Keratinocyte (primary cell): ENCODE measurements around the gene PIK3IP1. TPM values are rescaled to one million over a fixed set of nuclear protein-coding genes. Genes with fewer than 3 reads are reported as not detected.

ENCODE experiments used
- DNase-seq: peaks from one replicate; pipeline ENCODE4 v3.0.0-alpha.2; 2011; ENCODE audit warnings: low read depth, missing footprints, low spot score
- FAIRE-seq: peaks from 2 replicates; lab custom pipeline; 2011; peaks lifted over from hg19 to GRCh38; lab: Jason Lieb, UNC
- H2AFZ ChIP-seq: 2 replicates; pipeline ENCODE4 v1.6.0; 2012; ENCODE audit warnings: low read length, control low read depth, inconsistent platforms; ENCODE audit not compliant: control insufficient read depth
- H3K27ac ChIP-seq: 2 replicates; pipeline ENCODE4 v1.5.1; 2011; ENCODE audit warnings: low read length; ENCODE audit not compliant: control insufficient read depth, insufficient read depth
- H3K27me3 ChIP-seq: 3 replicates; pipeline ENCODE4 v1.6.0; 2011; ENCODE audit warnings: low read length; ENCODE audit not compliant: control insufficient read depth, insufficient read depth; ENCODE audit errors: extremely low read depth
- H3K36me3 ChIP-seq, 2 experiments: 2 replicates in 1 of 2; 3 replicates in 1 of 2; pipeline ENCODE4 v1.5.1; 2011; ENCODE audit warnings: low read length in 2 of 2, mild to moderate bottlenecking in 1 of 2; ENCODE audit not compliant: control insufficient read depth in 2 of 2, insufficient read depth in 2 of 2; ENCODE audit errors: extremely low read depth in 1 of 2
- H3K4me1 ChIP-seq: 3 replicates; pipeline ENCODE4 v1.5.1; 2011; ENCODE audit warnings: low read length; ENCODE audit not compliant: control insufficient read depth, insufficient read depth; ENCODE audit errors: extremely low read depth
- H3K4me2 ChIP-seq: 3 replicates; pipeline ENCODE4 v1.6.0; 2011; ENCODE audit warnings: low read depth, low read length; ENCODE audit not compliant: control insufficient read depth, insufficient read depth; ENCODE audit errors: extremely low read depth
- H3K4me3 ChIP-seq, 3 experiments: fragments of 200-600 bp in 1 of 3; sonication (generic) in 1 of 3; 2 replicates in 2 of 3; 3 replicates in 1 of 3; pipeline ENCODE4 v1.5.1; 2011 to 2016; ENCODE audit warnings: low read length in 3 of 3, mild to moderate bottlenecking in 3 of 3, control low read depth in 2 of 3, inconsistent platforms in 1 of 3, low read depth in 1 of 3, mixed read lengths in 1 of 3, mixed run types in 1 of 3, moderate library complexity in 1 of 3; ENCODE audit not compliant: control insufficient read depth in 2 of 3, insufficient read depth in 2 of 3; ENCODE audit errors: extremely low read depth in 1 of 3
- H3K79me2 ChIP-seq: 2 replicates; pipeline ENCODE4 v1.6.0; 2012; ENCODE audit warnings: low read length; ENCODE audit not compliant: control insufficient read depth, insufficient read depth
- H3K9ac ChIP-seq: 3 replicates; pipeline ENCODE4 v1.6.0; 2011; ENCODE audit warnings: low read length; ENCODE audit not compliant: control insufficient read depth, insufficient read depth; ENCODE audit errors: extremely low read depth
- H3K9me1 ChIP-seq: 3 replicates; pipeline ENCODE4 v1.6.0; 2011; ENCODE audit warnings: low read length; ENCODE audit not compliant: control insufficient read depth, insufficient read depth; ENCODE audit errors: extremely low read depth
- H3K9me3 ChIP-seq: 2 replicates; pipeline ENCODE4 v1.5.1; 2012; ENCODE audit warnings: low read depth, low read length; ENCODE audit not compliant: control insufficient read depth
- H4K20me1 ChIP-seq: 3 replicates; pipeline ENCODE4 v1.6.0; 2011; ENCODE audit warnings: low read length; ENCODE audit not compliant: control insufficient read depth, insufficient read depth; ENCODE audit errors: extremely low read depth
- CTCF ChIP-seq, 3 experiments: IDR thresholded peaks in 1 of 3; conservative IDR thresholded peaks in 1 of 3; optimal IDR thresholded peaks in 1 of 3; 2 replicates in 2 of 3; 3 replicates in 1 of 3; pipeline versions ENCODE3 to v1.5.1; 2011; ENCODE audit warnings: low read length in 3 of 3, mild to moderate bottlenecking in 3 of 3, moderate library complexity in 2 of 3, control low read depth in 1 of 3, inconsistent platforms in 1 of 3; ENCODE audit not compliant: insufficient read depth in 2 of 3; ENCODE audit errors: extremely low read depth in 1 of 3
- EZH2 ChIP-seq: IDR thresholded peaks from one replicate; pipeline ENCODE4 v1.6.1; 2012; ENCODE audit warnings: inconsistent platforms, mild to moderate bottlenecking, low read length, moderate library complexity
- dilution Hi-C: fragments of 300-500 bp; cut with MboI; formaldehyde crosslinking; loops from one replicate; pipeline ENCODE4 v1.7.0; 2020; ENCODE audit warnings: low sequenced_read_pairs; ENCODE audit not compliant: extremely low pct_ligation_motif_present
- polyA plus RNA-seq, 5 experiments: library from polyadenylated mRNA; depleted of rRNA in 3 of 5; stranded (reverse) in 3 of 5; stranded (forward) in 1 of 5; unstranded in 1 of 5; fragments of >200 nt; gene quantifications; 1 replicate in 1 of 5; 2 replicates in 3 of 5; 3 replicates in 1 of 5; pipeline versions ENCODE4 v1.2.1 to v1.2.3, GENCODE V29; 2011 to 2012; ENCODE audit warnings: missing spikeins in 2 of 5, low read depth in 1 of 5, low replicate concordance in 1 of 5

Gene PIK3IP1
- polyA plus RNA-seq, 1 donor (not counting 4 experiments of a cell fraction or from before 2014, with no cell fraction given): 13.3 TPM

- Histone ChIP-seq H2AFZ (peak overlapping the region; percentile 79), H3K79me2 (peaks cover 2% of the 10 kb centered on the region), H3K4me2 (peak overlapping the region; percentile 96), H3K9ac (peak overlapping the region; percentile 99), H4K20me1 (no peaks in the 10 kb centered on the region), H3K9me3 (no peaks in the 10 kb centered on the region), H3K4me1 (peaks cover 47% of the 10 kb centered on the region), H3K9me1 (no peaks in the 10 kb centered on the region), H3K27ac (peak overlapping the region; percentile 100), H3K4me3 (peak overlapping the region; percentile 44 to 67 (median 66)), H3K27me3 (no peaks in the 10 kb centered on the region), H3K36me3 (peaks cover 3 to 11% of the 10 kb centered on the region in 2 experiments)
- DNase-seq: no peak
- no peak for FAIRE-seq
- no peak for TF ChIP-seq CTCF (optimal IDR thresholded peaks at IDR 0.05 in 1 of 3, IDR thresholded peaks at IDR 0.05 in 1 of 3, conservative IDR thresholded peaks at IDR 0.05 in 1 of 3; ENCODE audit: extremely low read depth in 1 of 3, insufficient read depth in 2 of 3, low read length in 3 of 3)
- TF ChIP-seq EZH2: no peak
- dilution Hi-C loops: no loop called here
Observed at GRCh38 chr22:31291481-31292235, 630 bp downstream of the PIK3IP1 start.

GRCh38 chr22:31290494-31291471, 1.5 kb downstream of the PIK3IP1 start:
- Histone ChIP-seq H4K20me1 (no peaks in the 10 kb centered on the region), H3K9ac (peak overlapping the region; percentile 99), H2AFZ (peak overlapping the region; percentile 82), H3K27me3 (no peaks in the 10 kb centered on the region), H3K4me3 (peak overlapping the region; percentile 44 to 87 (median 75)), H3K4me1 (peaks cover 38% of the 10 kb centered on the region), H3K79me2 (peaks cover 2% of the 10 kb centered on the region), H3K27ac (peak overlapping the region; percentile 100), H3K36me3 (peaks cover 3 to 12% of the 10 kb centered on the region in 2 experiments), H3K9me1 (no peaks in the 10 kb centered on the region), H3K4me2 (peak overlapping the region; percentile 96), H3K9me3 (no peaks in the 10 kb centered on the region)
- FAIRE-seq: peak; percentile 59
- TF ChIP-seq CTCF (optimal IDR thresholded peaks at IDR 0.05 in 1 of 3, IDR thresholded peaks at IDR 0.05 in 1 of 3, conservative IDR thresholded peaks at IDR 0.05 in 1 of 3; ENCODE audit: extremely low read depth in 1 of 3, insufficient read depth in 2 of 3, low read length in 3 of 3) (no peak), EZH2 (no peak)
- dilution Hi-C loops: no loop called here
- DNase-seq: peak; percentile 62
